ENCODE results near the gene RNASET2. TPM values are rescaled to one million over a fixed set of nuclear protein-coding genes. Genes with fewer than 3 reads are reported as not detected.

RNASET2 gene
- total and polyA plus RNA-seq, 2 donors from 2014 or later = 50.7 to 69.0 TPM

DNA sequence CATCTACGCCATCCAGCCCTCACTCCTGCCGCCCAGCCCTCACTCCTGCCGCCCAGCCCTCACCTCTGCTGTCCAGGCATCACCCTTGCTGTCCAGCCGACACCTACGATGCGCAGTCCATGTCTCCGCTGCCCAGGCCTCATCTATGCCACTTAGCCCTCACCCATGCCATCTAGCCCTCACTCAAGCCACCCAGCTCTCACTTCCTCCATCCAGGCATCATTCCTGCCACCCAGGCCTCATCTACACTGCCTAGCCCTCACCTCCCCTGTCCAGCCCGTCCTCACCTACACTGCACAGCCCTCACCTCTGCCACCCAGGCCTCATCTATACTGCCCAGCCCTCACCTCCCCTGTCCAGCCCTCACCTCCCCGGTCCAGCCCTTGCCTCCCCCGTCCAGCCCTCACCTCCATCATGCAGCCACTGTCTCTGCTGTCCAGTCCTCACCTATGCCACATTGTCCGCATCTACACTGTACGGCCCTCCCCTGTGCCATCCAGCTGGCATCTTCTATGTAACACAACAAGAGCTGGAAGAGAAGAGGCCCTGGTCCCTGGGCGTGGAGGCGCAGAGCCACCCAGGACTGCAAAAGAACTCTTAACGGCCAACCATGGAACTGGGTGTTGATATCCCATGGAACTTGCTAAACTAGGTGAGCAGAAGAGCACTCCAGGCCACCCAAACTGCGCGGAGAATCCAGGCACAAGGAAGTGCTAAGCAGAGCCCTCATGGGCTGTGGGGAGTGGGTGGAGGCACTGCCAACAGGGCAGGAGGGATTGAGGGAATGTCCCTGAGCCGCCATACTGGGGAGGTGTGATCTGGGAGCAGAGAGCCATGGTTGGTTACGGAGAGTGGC, 31.0 kb downstream of the RNASET2 start:
- TF ChIP-seq, protein P1, sequence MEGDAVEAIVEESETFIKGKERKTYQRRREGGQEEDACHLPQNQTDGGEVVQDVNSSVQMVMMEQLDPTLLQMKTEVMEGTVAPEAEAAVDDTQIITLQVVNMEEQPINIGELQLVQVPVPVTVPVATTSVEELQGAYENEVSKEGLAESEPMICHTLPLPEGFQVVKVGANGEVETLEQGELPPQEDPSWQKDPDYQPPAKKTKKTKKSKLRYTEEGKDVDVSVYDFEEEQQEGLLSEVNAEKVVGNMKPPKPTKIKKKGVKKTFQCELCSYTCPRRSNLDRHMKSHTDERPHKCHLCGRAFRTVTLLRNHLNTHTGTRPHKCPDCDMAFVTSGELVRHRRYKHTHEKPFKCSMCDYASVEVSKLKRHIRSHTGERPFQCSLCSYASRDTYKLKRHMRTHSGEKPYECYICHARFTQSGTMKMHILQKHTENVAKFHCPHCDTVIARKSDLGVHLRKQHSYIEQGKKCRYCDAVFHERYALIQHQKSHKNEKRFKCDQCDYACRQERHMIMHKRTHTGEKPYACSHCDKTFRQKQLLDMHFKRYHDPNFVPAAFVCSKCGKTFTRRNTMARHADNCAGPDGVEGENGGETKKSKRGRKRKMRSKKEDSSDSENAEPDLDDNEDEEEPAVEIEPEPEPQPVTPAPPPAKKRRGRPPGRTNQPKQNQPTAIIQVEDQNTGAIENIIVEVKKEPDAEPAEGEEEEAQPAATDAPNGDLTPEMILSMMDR (IDR thresholded peaks at IDR 0.05; ENCODE audit: borderline replicate concordance, extremely low read depth, insufficient read depth) = no peak
- DNase-seq (no peak), FAIRE-seq (no peak)
- intact Hi-C loops (cut with DNase I) = no loop called here
- Histone ChIP-seq H3K27me3 (ENCODE audit: control insufficient read depth, insufficient read depth, low read length) (no peaks in the 10 kb centered on the region), H3K9me3 (ENCODE audit: control insufficient read depth in 2 of 3, insufficient read depth in 1 of 3, low read length in 3 of 3) (no peaks in the 10 kb centered on the region), H3K4me3 (ENCODE audit: low read length in 3 of 3) (no peak overlapping the region), H3K4me1 (ENCODE audit: control insufficient read depth in 2 of 3, insufficient read depth in 2 of 3, low read depth in 1 of 3, low read length in 3 of 3) (no peaks in the 10 kb centered on the region), H3K36me3 (ENCODE audit: control insufficient read depth in 2 of 3, insufficient read depth in 3 of 3, low read length in 3 of 3) (no peaks in the 10 kb centered on the region), H3K27ac (ENCODE audit: low read depth in 2 of 2, low read length in 2 of 2) (no peak overlapping the region), H3K9ac (ENCODE audit: low read length in 3 of 3) (no peak overlapping the region)

DNA sequence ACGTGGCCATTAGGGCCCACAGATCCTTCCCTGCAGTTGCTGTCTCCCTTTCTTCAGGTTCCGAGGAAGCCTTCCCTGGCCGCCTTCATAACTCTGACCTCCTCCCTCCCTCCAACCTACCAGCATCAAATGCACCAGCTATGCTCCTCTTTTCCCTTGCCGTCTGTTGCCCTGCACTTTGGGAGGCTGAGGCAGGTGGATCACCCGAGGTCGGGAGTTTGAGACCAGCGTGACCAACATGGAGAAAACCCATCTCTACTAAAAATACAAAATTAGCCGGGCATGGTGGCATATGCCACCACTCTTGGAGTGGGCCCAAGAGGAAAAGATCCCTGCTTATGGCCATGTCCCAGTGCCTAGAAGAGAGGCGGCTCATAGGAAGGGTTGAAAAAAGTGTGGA, 31.8 kb downstream of the RNASET2 start:
- intact Hi-C loops (cut with DNase I) = no loop called here

DNA sequence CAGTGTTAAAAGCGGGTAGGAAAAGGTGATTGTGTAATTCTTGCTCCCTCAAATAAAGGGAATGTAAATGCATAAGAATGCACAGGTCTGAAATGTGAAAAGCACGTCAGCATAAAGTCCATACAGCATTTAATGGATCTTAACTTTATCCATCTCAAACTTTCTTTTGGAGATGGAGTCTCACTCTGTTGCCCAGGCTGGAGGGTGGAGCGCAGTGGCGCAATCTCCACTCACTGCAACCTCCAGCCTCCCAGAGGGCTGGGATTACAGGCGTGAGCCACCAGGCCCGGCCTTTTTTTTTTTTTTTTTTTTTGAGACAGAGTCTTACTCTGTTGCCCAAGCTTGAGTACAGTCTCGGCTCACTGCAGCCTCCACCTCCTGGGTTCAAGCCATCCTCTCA, 33.4 kb downstream of the RNASET2 start:
- Histone ChIP-seq H3K9ac (ENCODE audit: low read length in 3 of 3) (no peak overlapping the region), H3K36me3 (ENCODE audit: control insufficient read depth in 2 of 3, insufficient read depth in 3 of 3, low read length in 3 of 3) (no peaks in the 10 kb centered on the region), H3K4me1 (ENCODE audit: control insufficient read depth in 2 of 3, insufficient read depth in 2 of 3, low read depth in 1 of 3, low read length in 3 of 3) (no peaks in the 10 kb centered on the region), H3K27ac (ENCODE audit: low read depth in 2 of 2, low read length in 2 of 2) (no peak overlapping the region), H3K4me3 (ENCODE audit: low read length in 3 of 3) (no peak overlapping the region), H3K9me3 (ENCODE audit: control insufficient read depth in 2 of 3, insufficient read depth in 1 of 3, low read length in 3 of 3) (peaks cover 0 to 2% (median 0%) of the 10 kb centered on the region in 3 donors), H3K27me3 (ENCODE audit: control insufficient read depth, insufficient read depth, low read length) (no peaks in the 10 kb centered on the region)
- TF ChIP-seq, protein P1 (IDR thresholded peaks at IDR 0.05; ENCODE audit: borderline replicate concordance, extremely low read depth, insufficient read depth) = no peak
- DNase-seq (no peak), FAIRE-seq (no peak)
- intact Hi-C loops (cut with DNase I) = no loop called here

More for the DNA sequence above, 31.8 kb downstream of the RNASET2 start:
- no peaks in the 10 kb centered on the region for H3K9me3 ChIP-seq (ENCODE audit: control insufficient read depth in 2 of 3, insufficient read depth in 1 of 3, low read length in 3 of 3)
- TF ChIP-seq, protein P1 (IDR thresholded peaks at IDR 0.05; ENCODE audit: borderline replicate concordance, extremely low read depth, insufficient read depth) = no peak
- no peak overlapping the region for H3K4me3 ChIP-seq (ENCODE audit: low read length in 3 of 3)
- no peaks in the 10 kb centered on the region for H3K36me3 ChIP-seq (ENCODE audit: control insufficient read depth in 2 of 3, insufficient read depth in 3 of 3, low read length in 3 of 3)
- no peak for DNase-seq
- H3K4me1 ChIP-seq (ENCODE audit: control insufficient read depth in 2 of 3, insufficient read depth in 2 of 3, low read depth in 1 of 3, low read length in 3 of 3) = no peaks in the 10 kb centered on the region
- H3K9ac ChIP-seq (ENCODE audit: low read length in 3 of 3) = no peak overlapping the region
- FAIRE-seq = no peak
- H3K27me3 ChIP-seq (ENCODE audit: control insufficient read depth, insufficient read depth, low read length) = no peaks in the 10 kb centered on the region
- no peak overlapping the region for H3K27ac ChIP-seq (ENCODE audit: low read depth in 2 of 2, low read length in 2 of 2)

All from kidney (tissue), 14 donors.